HG02973 (cell line): ENCODE data around the gene B3GALNT2.
"Not testable (repeated sequence)": the region's sequence is repeated elsewhere in the genome, so short reads cannot be mapped to it uniquely, and the experiment has no call there.

ENCODE experiments used
- ATAC-seq: cut with Tn5 transposase; IDR thresholded peaks from one replicate; pipeline ENCODE4 v1.9.1; 2021; ENCODE audit warnings: moderate library complexity; ENCODE audit not compliant: unreplicated experiment

The B3GALNT2 gene

GRCh38 chr1:235504122-235504493 lies at the start of gene B3GALNT2:
TSS of gene B3GALNT2 (minus strand) at chr1:235504452. CDS start at chr1:235504252, 200 bp downstream.
- ATAC-seq: peak; percentile 30

GRCh38 chr1:235553112-235553551 lies 48.9 kb upstream of the B3GALNT2 start:
- ATAC-seq: no peak

- no peak for ATAC-seq
Measured at GRCh38 chr1:235552146-235552716, 48.0 kb upstream of the B3GALNT2 start.

GRCh38 chr1:235549351-235550139 lies 45.3 kb upstream of the B3GALNT2 start:
- no peak for ATAC-seq

GRCh38 chr1:235546369-235547155 lies 42.3 kb upstream of the B3GALNT2 start:
- ATAC-seq: not testable (repeated sequence)

GRCh38 chr1:235545292-235545930 lies 41.2 kb upstream of the B3GALNT2 start:
- ATAC-seq: no peak

- ATAC-seq: not testable (repeated sequence)
Measured at GRCh38 chr1:235542845-235543244, 38.6 kb upstream of the B3GALNT2 start.

- ATAC-seq: no peak
Measured at GRCh38 chr1:235533476-235534168, 29.4 kb upstream of the B3GALNT2 start.

- no peak for ATAC-seq
Measured at GRCh38 chr1:235532360-235532759, 28.1 kb upstream of the B3GALNT2 start.

- ATAC-seq: no peak
Measured at GRCh38 chr1:235527196-235527814, 23.1 kb upstream of the B3GALNT2 start.

- no peak for ATAC-seq
Measured at GRCh38 chr1:235525314-235525713, 21.1 kb upstream of the B3GALNT2 start.

- ATAC-seq: no peak
Measured at GRCh38 chr1:235516862-235517446, 12.7 kb upstream of the B3GALNT2 start.

GRCh38 chr1:235515844-235516512 lies 11.7 kb upstream of the B3GALNT2 start:
- no peak for ATAC-seq

GRCh38 chr1:235513495-235514366 lies 9.5 kb upstream of the B3GALNT2 start:
- ATAC-seq: no peak

GRCh38 chr1:235511470-235512240 lies 7.4 kb upstream of the B3GALNT2 start:
- ATAC-seq: no peak

GRCh38 chr1:235510823-235511222 lies 6.6 kb upstream of the B3GALNT2 start:
- ATAC-seq: no peak

GRCh38 chr1:235507623-235508022 lies 3.4 kb upstream of the B3GALNT2 start:
- ATAC-seq: no peak
